ENCODE results near the gene PACRG.

- no peak for TF ChIP-seq POLR2A (IDR thresholded peaks at IDR 0.05; ENCODE audit: low read depth, low read length)
- TF ChIP-seq POLR2AphosphoS5 (IDR thresholded peaks at IDR 0.05; ENCODE audit: low read depth, low read length), result no peak
- no peak for TF ChIP-seq TAF1 (IDR thresholded peaks at IDR 0.05; ENCODE audit: borderline replicate concordance, low read depth, low read length)
These were observed 499.2 kb downstream of the PACRG start for GRCh38 chr6:163226836-163227485.

Measured in GM12892 (cell line).